ENCODE results near the gene ARSG.
"Not testable (repeated sequence)": the region's sequence is repeated elsewhere in the genome, so short reads cannot be mapped to it uniquely, and the experiment has no call there.

Gene ARSG

GRCh38 chr17:68276339-68276738 lies 15.0 kb upstream of the ARSG start:
- DNase-seq (ENCODE audit: insufficient read length, low spot score); FAIRE-seq: not testable (repeated sequence)

- no peak for DNase-seq (ENCODE audit: insufficient read length, low spot score)
- no peak for FAIRE-seq
Measured at GRCh38 chr17:68277807-68278206, 13.5 kb upstream of the ARSG start.

GRCh38 chr17:68281965-68282364 lies 9.3 kb upstream of the ARSG start:
- not testable (repeated sequence) for DNase-seq (ENCODE audit: insufficient read length, low spot score); FAIRE-seq

DNA sequence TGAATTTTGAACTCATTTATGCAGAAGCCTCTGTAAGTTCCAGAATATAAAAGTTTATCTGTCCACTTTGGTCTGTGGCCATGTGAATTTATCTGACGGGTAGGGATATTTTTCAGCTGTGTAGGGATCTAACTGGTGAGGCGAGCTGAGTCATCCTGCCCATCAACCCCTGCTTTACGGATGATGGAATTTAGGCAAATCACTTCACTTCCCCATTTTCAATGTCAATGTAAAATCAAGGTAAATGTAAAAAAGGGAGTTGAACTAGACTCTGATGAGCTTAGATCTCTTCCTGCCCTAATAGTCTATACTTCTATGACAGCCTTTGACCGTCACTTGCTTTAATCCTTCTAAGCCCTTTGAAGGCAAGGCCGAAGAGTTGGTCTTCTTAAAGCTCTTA lies 2.9 kb upstream of the ARSG start:
- DNase-seq (ENCODE audit: insufficient read length, low spot score) (no peak), FAIRE-seq (no peak)

- DNase-seq (ENCODE audit: insufficient read length, low spot score) = no peak
Measured at GRCh38 chr17:68288804-68289203, 2.5 kb upstream of the ARSG start.

DNA sequence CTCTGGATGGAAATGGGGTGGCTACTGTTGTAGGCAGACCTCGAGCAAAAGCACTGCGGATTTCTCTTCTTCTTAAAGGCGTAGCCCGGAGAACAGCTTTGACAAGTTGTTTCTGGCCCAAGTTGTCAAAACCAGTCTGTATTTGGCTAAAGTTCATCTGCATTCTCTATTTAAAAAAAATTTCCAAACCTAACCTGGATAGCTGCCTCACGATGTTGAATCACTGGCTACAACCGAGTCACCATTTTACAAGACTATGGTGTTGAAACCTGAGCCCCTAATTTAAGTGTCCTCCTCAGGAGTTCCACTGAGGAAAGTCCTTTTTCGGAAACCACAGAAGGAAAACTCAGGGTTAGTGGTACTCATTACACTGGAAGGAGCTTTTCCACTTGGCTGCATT lies 1.8 kb upstream of the ARSG start:
- DNase-seq (ENCODE audit: insufficient read length, low spot score) (no peak), FAIRE-seq (no peak)

More at GRCh38 chr17:68288804-68289203, 2.5 kb upstream of the ARSG start:
- FAIRE-seq = no peak

DNA sequence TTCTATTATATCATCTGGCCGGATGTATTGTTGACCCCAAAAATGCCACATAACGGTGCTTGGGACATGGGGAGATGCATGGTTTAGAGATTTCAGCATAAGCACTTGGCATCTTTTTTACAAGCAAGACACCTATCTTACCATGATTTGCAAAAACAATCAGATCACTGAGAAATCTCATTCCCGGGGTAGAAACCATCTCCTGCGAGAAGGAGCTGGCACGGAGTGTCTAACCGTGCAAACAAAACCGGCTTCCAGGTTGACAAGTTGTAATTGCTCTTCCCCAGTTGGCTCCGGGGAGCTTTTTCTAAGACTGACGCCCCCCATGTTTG lies 1.4 kb upstream of the ARSG start:
- DNase-seq (ENCODE audit: insufficient read length, low spot score) (no peak), FAIRE-seq (no peak)

DNA sequence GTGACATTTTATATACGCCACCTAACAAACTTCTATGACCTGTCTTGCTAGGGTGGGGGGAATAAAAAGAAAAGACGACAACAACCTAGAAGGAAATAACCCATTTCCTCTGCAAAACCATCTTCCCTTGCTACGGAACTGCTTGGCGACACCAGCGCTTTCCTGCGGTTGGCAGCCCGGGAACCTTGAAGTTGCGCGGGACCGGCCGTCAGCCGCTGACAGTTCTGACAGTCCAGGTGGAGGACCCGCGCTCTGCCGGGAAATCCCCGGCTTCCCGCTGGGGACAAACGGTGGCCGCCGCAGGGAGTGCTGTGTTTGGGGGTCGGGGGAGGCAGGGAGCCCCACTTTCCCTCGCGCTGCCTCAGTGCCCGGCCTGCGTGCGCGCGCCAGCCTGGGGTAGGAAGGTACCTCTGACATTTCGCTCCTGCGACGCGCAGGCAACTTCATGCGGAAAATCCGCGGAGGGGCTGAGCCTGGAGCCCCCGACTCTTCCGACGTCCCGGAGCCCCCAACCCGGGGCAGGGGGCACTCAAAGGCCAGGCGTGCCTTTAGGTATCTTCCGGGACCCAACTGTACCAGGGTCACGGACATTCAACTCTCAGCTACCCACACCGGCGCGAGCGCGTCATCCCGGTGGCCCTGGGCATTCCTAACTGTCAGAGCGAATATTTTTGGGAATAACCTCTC lies 884 bp upstream of the ARSG start:
- FAIRE-seq (no peak), DNase-seq (ENCODE audit: insufficient read length, low spot score) (no peak)

DNA sequence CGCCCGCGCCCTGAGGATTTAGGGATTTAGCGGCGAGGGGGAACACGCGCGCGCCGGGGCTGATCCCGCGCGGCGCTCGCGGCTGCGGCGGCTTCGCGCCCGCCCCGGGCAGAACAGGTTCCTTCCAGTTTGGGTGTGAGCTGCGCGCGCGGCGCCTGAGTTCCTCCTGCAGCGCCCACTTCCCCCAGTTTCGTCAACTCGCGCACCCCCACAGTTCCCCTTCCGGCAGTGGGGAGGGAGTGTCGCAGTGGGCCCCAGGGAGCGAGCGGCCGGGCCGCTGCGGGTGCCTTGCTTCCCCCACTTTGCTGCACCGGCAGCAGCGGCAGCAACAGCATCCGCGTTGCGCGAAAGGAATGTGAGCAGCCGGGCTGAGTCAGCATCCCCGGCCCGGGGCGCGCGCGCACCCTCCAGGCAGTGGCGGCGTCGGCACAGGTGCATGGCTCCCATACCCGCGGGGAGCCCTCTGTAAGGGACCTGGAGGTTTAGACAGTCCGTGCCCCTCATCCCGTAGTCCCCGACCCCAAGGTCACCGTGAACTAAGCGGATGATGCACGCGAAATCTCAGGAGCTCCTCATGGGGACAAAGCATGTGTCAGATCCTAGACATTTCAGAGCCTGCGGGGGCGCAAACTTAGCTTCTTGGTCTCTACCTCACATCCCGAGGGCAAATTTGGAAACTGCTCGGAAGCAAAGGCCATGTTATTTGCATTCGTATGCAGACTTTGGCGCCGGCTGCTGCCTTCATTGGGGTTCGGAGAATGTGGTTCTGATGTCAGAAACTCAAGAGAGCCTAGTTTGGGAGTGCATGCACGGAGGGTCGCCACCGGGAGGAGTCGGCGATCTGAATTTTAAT lies 767 bp downstream of the ARSG start:
- FAIRE-seq = peak; percentile 76
- peak; percentile 88 for DNase-seq (ENCODE audit: insufficient read length, low spot score)

- FAIRE-seq (no peak), DNase-seq (ENCODE audit: insufficient read length, low spot score) (no peak)
Measured at GRCh38 chr17:68292689-68293040, 1.4 kb downstream of the ARSG start.

GRCh38 chr17:68293490-68294195 lies 2.3 kb downstream of the ARSG start:
- DNase-seq (ENCODE audit: insufficient read length, low spot score) = no peak
- FAIRE-seq = no peak

GRCh38 chr17:68294196-68294555 lies 2.9 kb downstream of the ARSG start:
- DNase-seq (ENCODE audit: insufficient read length, low spot score) (no peak), FAIRE-seq (no peak)

GRCh38 chr17:68294617-68295016 lies 3.3 kb downstream of the ARSG start:
- DNase-seq (ENCODE audit: insufficient read length, low spot score) (no peak), FAIRE-seq (no peak)

DNA sequence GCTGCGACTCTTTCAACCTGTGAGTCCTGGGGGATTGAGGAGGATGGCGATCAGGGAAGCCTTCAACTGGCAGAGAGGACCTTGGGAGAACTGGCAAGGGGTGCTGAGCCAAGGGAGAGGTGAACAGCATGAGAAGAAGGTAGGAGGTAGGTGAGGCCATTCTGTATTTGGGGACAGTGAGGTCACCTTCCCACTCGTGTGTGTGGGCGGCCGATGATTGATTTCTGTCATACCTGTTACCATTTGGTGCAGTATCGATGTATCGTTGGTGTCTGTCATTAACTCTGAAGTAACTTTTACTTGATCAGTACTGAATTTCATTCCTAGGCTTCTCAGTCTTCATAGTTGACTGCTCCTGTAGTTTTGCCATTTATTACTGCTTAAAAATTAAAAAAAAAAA lies 3.8 kb downstream of the ARSG start:
- DNase-seq (ENCODE audit: insufficient read length, low spot score) (no peak), FAIRE-seq (no peak)

DNA sequence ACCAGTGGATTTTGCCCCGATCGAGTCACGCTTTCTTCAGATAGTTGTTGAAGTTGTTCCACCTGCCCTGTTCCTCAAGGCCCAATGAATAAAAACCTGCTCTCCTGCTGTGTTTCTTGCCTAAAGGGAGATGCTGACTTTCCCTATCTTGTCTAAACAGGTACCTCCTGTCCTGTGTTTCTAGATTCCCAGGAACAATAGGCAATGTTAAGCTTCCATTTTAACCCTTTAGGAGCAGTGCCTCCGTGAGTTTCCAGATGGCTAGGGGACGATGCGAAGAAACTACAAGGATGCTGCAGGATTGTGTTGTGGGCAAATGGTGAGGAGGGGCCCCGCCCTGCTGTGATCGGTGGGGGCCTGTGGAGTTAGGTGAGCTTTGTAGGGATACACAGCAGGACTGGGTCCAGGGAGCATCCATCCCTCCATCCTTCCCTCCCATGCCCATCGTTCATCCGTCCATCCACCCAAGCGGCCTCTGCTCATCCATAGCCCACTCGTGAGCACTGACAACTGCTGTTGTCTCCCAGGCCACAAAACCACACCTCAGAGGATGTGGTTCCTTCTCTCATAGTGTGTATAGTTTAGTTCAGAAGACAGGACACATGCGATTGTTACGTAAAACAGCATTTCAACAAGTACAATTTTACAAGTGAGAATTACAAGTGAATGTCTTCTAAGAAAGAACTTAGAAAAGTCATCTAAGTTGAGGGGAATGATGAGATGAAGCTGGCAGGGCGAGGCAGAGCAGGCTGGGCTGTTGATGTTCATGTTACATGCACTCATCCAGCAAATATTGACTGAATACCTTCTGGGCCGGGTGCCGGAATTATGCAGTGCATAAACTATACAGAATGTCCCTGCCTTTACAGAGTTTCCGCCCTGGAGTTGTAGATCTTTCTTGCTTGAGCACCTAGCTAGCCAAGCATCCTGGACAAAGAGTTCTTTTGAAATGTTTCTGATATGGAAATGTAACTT lies 5.2 kb downstream of the ARSG start:
- no peak for DNase-seq (ENCODE audit: insufficient read length, low spot score)
- peak; percentile 72 for FAIRE-seq

- no peak for FAIRE-seq
Measured at GRCh38 chr17:68297195-68297594, 5.9 kb downstream of the ARSG start.

GRCh38 chr17:68298601-68299000 lies 7.3 kb downstream of the ARSG start:
- DNase-seq (ENCODE audit: insufficient read length, low spot score) = no peak
- FAIRE-seq = no peak

More at GRCh38 chr17:68297195-68297594, 5.9 kb downstream of the ARSG start:
- no peak for DNase-seq (ENCODE audit: insufficient read length, low spot score)

- FAIRE-seq = no peak
Measured at GRCh38 chr17:68299817-68300216, 8.5 kb downstream of the ARSG start.

DNA sequence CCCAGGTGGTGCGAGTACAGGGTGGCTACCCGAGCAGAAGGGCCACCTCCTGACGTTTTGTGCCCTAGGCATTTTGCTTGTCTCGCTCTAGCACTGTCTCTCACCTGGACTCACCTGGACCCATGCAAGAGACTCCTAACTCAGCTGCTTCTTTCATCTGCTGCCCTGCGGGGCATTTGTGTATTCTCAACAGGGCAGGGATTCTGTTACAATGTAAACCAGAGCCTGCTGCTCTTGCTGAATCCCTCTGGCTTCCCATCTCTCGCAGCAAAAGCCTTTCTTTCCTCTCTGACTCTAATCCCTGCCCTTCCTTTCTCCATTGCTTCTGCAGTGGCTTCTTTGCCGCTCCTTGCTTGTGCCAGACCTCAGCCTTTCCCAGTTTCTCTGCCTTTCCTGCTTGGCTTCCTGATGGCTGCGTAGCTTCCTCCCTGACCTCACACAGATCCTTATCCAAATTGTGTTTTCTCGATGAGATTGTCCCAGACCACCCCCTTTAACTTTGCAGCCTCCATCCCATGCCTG lies 10.2 kb downstream of the ARSG start:
- FAIRE-seq (no peak), DNase-seq (ENCODE audit: insufficient read length, low spot score) (no peak)

More at GRCh38 chr17:68299817-68300216, 8.5 kb downstream of the ARSG start:
- no peak for DNase-seq (ENCODE audit: insufficient read length, low spot score)

DNA sequence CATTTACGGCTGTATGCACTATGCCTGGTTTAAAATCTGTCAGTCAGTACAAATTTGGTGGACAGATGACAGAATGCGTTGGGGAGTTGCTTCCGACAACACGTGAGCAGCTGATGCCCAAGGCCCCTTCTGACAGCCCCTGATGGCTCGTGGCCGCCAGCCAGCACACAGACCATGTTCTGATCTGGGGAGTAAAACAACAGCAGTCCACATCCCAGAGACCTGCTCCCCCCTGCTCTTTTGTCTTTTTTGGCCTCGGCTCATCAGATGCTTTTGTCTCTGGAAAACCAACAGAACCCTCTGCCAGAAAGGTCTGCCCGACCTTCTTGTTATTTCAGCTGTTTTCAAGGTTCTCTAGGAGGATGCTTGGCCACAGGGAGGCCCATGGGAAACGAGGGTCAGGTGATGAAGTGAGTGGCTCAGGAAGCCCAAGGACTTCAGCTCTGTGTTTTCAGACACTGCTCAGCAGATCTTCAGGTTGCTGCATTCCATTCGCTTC lies 10.8 kb downstream of the ARSG start:
- DNase-seq (ENCODE audit: insufficient read length, low spot score) = no peak
- no peak for FAIRE-seq

Measured in HTR-8/SVneo (cell line).